PFSK-1 (cell line): Measurements from ENCODE around the gene TOP3A.

Source experiments
- FOXP2 ChIP-seq: optimal IDR thresholded peaks from 2 replicates; pipeline ENCODE3; 2011; ENCODE audit warnings: borderline replicate concordance, control low read depth, inconsistent platforms; ENCODE audit not compliant: insufficient read depth; ENCODE audit errors: extremely low read length, extremely low read depth
- POLR2AphosphoS5 ChIP-seq: IDR thresholded peaks from 2 replicates; pipeline ENCODE4 v1.6.1; 2012; ENCODE audit warnings: low read depth, mild to moderate bottlenecking, control low read depth, low read length, moderate library complexity
- SIN3A ChIP-seq: IDR thresholded peaks from 2 replicates; pipeline ENCODE4 v1.6.1; 2012; ENCODE audit warnings: mild to moderate bottlenecking, low read length, moderate library complexity, borderline replicate concordance; ENCODE audit not compliant: insufficient read depth
- TAF1 ChIP-seq: IDR thresholded peaks from 2 replicates; pipeline ENCODE4 v1.6.1; 2012; ENCODE audit warnings: low read length, control low read depth, borderline replicate concordance; ENCODE audit not compliant: insufficient read depth
- TF ChIP-seq, protein P1 (sequence below), 2 experiments: IDR thresholded peaks; 2 replicates each; pipeline versions ENCODE4 v1.6.1 to v1.8.0; 2011 to 2012; ENCODE audit warnings: low read depth in 2 of 2, low read length in 2 of 2, control low read depth in 1 of 2, inconsistent platforms in 1 of 2, mild to moderate bottlenecking in 1 of 2, moderate library complexity in 1 of 2; ENCODE audit not compliant: insufficient read depth in 1 of 2

TOP3A gene

GRCh38 chr17:18270046-18270931 lies 44.5 kb downstream of the TOP3A start:
- TF ChIP-seq POLR2AphosphoS5, result no peak
- no peak for TF ChIP-seq SIN3A
- TF ChIP-seq, protein P1, sequence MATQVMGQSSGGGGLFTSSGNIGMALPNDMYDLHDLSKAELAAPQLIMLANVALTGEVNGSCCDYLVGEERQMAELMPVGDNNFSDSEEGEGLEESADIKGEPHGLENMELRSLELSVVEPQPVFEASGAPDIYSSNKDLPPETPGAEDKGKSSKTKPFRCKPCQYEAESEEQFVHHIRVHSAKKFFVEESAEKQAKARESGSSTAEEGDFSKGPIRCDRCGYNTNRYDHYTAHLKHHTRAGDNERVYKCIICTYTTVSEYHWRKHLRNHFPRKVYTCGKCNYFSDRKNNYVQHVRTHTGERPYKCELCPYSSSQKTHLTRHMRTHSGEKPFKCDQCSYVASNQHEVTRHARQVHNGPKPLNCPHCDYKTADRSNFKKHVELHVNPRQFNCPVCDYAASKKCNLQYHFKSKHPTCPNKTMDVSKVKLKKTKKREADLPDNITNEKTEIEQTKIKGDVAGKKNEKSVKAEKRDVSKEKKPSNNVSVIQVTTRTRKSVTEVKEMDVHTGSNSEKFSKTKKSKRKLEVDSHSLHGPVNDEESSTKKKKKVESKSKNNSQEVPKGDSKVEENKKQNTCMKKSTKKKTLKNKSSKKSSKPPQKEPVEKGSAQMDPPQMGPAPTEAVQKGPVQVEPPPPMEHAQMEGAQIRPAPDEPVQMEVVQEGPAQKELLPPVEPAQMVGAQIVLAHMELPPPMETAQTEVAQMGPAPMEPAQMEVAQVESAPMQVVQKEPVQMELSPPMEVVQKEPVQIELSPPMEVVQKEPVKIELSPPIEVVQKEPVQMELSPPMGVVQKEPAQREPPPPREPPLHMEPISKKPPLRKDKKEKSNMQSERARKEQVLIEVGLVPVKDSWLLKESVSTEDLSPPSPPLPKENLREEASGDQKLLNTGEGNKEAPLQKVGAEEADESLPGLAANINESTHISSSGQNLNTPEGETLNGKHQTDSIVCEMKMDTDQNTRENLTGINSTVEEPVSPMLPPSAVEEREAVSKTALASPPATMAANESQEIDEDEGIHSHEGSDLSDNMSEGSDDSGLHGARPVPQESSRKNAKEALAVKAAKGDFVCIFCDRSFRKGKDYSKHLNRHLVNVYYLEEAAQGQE (IDR thresholded peaks at IDR 0.05; ENCODE audit: insufficient read depth in 1 of 2, low read depth in 2 of 2, low read length in 2 of 2), result no peak
- no peak for TF ChIP-seq TAF1
- no peak for TF ChIP-seq FOXP2

GRCh38 chr17:18267927-18268711 lies 46.7 kb downstream of the TOP3A start:
- TF ChIP-seq TAF1, result no peak
- TF ChIP-seq, protein P1 (IDR thresholded peaks at IDR 0.05; ENCODE audit: insufficient read depth in 1 of 2, low read depth in 2 of 2, low read length in 2 of 2), result no peak
- peak; percentile 31; the same call in 1 of the 2 replicates for TF ChIP-seq POLR2AphosphoS5
- no peak for TF ChIP-seq SIN3A

- TF ChIP-seq, protein P1 (IDR thresholded peaks at IDR 0.05; ENCODE audit: insufficient read depth in 1 of 2, low read depth in 2 of 2, low read length in 2 of 2), result no peak
- 0 out of 2 replicates have a peak, but pooled peaks have one; percentile 8 for TF ChIP-seq POLR2AphosphoS5
Observed at GRCh38 chr17:18267366-18267765, 47.4 kb downstream of the TOP3A start.

- TF ChIP-seq TAF1, result no peak
- TF ChIP-seq, protein P1 (IDR thresholded peaks at IDR 0.05; ENCODE audit: insufficient read depth in 1 of 2, low read depth in 2 of 2, low read length in 2 of 2), result no peak
Observed at GRCh38 chr17:18263885-18264682, 50.7 kb downstream of the TOP3A start.
